Sigmoid colon (tissue), 4 donors: ENCODE results near the gene NIM1K.

ENCODE experiments used
- CTCF ChIP-seq, 4 experiments: fragments of 450-650 bp in 3 of 4; fragments of 200-600 bp in 1 of 4; IDR thresholded peaks; one replicate each; pipeline ENCODE4 v1.5.1; 2016 to 2019; ENCODE audit warnings: antibody characterized with exemption in 4 of 4, mild to moderate bottlenecking in 3 of 4, moderate library complexity in 2 of 4
- EP300 ChIP-seq, 4 donors: sonication (generic); formaldehyde crosslinking; IDR thresholded peaks; one replicate each; pipeline ENCODE4 v1.6.1; 2017; ENCODE audit warnings: antibody characterized with exemption in 4 of 4
- POLR2A ChIP-seq, 2 donors: fragments of 450-650 bp; IDR thresholded peaks; one replicate each; pipeline ENCODE4 v1.6.1; 2016; ENCODE audit warnings: antibody characterized with exemption in 2 of 2, mild to moderate bottlenecking in 2 of 2, moderate library complexity in 2 of 2
- POLR2AphosphoS5 ChIP-seq, 4 donors: sonication (generic); formaldehyde crosslinking; IDR thresholded peaks; one replicate each; pipeline ENCODE4 v1.6.1; 2017; ENCODE audit warnings: antibody characterized with exemption in 4 of 4

- no peak for TF ChIP-seq CTCF (IDR thresholded peaks at IDR 0.05)
- no peak for TF ChIP-seq EP300 (IDR thresholded peaks at IDR 0.05)
- no peak for TF ChIP-seq POLR2AphosphoS5 (IDR thresholded peaks at IDR 0.05)
- TF ChIP-seq POLR2A (IDR thresholded peaks at IDR 0.05), result no peak
Observed at GRCh38 chr5:43161244-43161643, 30.8 kb upstream of the NIM1K start.
